LNCaP clone FGC (cell line): ENCODE results near the gene ERCC5.

Source experiments
- DNase-seq: peaks from one replicate; pipeline ENCODE4 v3.0.0-alpha.2; 2011; ENCODE audit warnings: low read depth
- H3K4me3 ChIP-seq: 2 replicates; pipeline ENCODE4 v1.5.1; 2011; ENCODE audit warnings: mild to moderate bottlenecking, low read depth, low read length, control low read depth
- CTCF ChIP-seq: IDR thresholded peaks from 2 replicates; pipeline ENCODE4 v1.5.1; 2012; ENCODE audit warnings: mild to moderate bottlenecking; ENCODE audit not compliant: control insufficient read depth, insufficient read depth; ENCODE audit errors: extremely low read depth

Gene ERCC5

GRCh38 chr13:102872131-102872530, 26.3 kb downstream of the ERCC5 start:
- DNase-seq, result no peak
- no peak overlapping the region for H3K4me3 ChIP-seq
- TF ChIP-seq CTCF, result no peak

GRCh38 chr13:102872531-102872930, 26.7 kb downstream of the ERCC5 start:
- H3K4me3 ChIP-seq, result no peak overlapping the region
- no peak for DNase-seq
- TF ChIP-seq CTCF, result no peak

- H3K4me3 ChIP-seq, result no peak overlapping the region
- TF ChIP-seq CTCF, result no peak
- DNase-seq, result no peak
Measured at GRCh38 chr13:102873653-102874052, 27.8 kb downstream of the ERCC5 start.

GRCh38 chr13:102875256-102875655, 29.4 kb downstream of the ERCC5 start:
- no peak overlapping the region for H3K4me3 ChIP-seq
- TF ChIP-seq CTCF, result no peak
- DNase-seq, result no peak

GRCh38 chr13:102877303-102877702, 31.5 kb downstream of the ERCC5 start:
- no peak overlapping the region for H3K4me3 ChIP-seq
- no peak for TF ChIP-seq CTCF
- no peak for DNase-seq

- DNase-seq, result no peak
- no peak for TF ChIP-seq CTCF
- no peak overlapping the region for H3K4me3 ChIP-seq
Measured at GRCh38 chr13:102878481-102878880, 32.6 kb downstream of the ERCC5 start.

- no peak for DNase-seq
- H3K4me3 ChIP-seq, result no peak overlapping the region
- no peak for TF ChIP-seq CTCF
Measured at GRCh38 chr13:102879793-102880499, 34.1 kb downstream of the ERCC5 start.
